Type B pancreatic cell (in vitro differentiated cells): ENCODE measurements around the gene STX16. TPM values are rescaled to one million over a fixed set of nuclear protein-coding genes. Genes with fewer than 3 reads are reported as not detected.
"Not testable (repeated sequence)": the region's sequence is repeated elsewhere in the genome, so short reads cannot be mapped to it uniquely, and the experiment has no call there.

Source experiments
- DNase-seq: peaks from one replicate; pipeline ENCODE4 v3.0.0; 2021; ENCODE audit warnings: mixed read lengths; ENCODE audit not compliant: unreplicated experiment; ENCODE audit errors: extremely low spot score
- H3K27ac Mint-ChIP-seq: 2 replicates; pipeline ENCODE4 v1.8.0; 2021; ENCODE audit warnings: mild to moderate bottlenecking, mixed read lengths
- H3K27me3 Mint-ChIP-seq: 2 replicates; pipeline ENCODE4 v1.8.0; 2021; ENCODE audit warnings: mixed read lengths
- H3K36me3 Mint-ChIP-seq: 2 replicates; pipeline ENCODE4 v1.8.0; 2021; ENCODE audit warnings: mixed read lengths
- H3K4me1 Mint-ChIP-seq: one replicate; pipeline ENCODE4 v1.8.0; 2021; ENCODE audit warnings: mixed read lengths; ENCODE audit not compliant: unreplicated experiment
- H3K4me3 Mint-ChIP-seq: 2 replicates; pipeline ENCODE4 v1.8.0; 2021; ENCODE audit warnings: mild to moderate bottlenecking, mixed read lengths
- H3K9me3 Mint-ChIP-seq: 2 replicates; pipeline ENCODE4 v1.8.0; 2021; ENCODE audit warnings: mixed read lengths
- CTCF ChIP-seq: fragments of 200-600 bp; sonication (generic); conservative IDR thresholded peaks from 2 replicates; pipeline ENCODE4 v1.5.0; 2021; ENCODE audit warnings: antibody characterized with exemption, mild to moderate bottlenecking
- total RNA-seq: library from RNA; stranded (reverse); gene quantifications from 2 replicates; pipeline ENCODE4 v1.2.1, GENCODE V29; 2021; ENCODE audit warnings: low replicate concordance

The STX16 gene
- total RNA-seq, 1 donor from 2014 or later = 62.8 TPM

- Mint-ChIP-seq H3K4me1 (peaks cover 9% of the 10 kb centered on the region), H3K4me3 (no peak overlapping the region), H3K27me3 (peaks cover 7% of the 10 kb centered on the region), H3K27ac (no peak overlapping the region), H3K9me3 (no peaks in the 10 kb centered on the region), H3K36me3 (no peaks in the 10 kb centered on the region)
- DNase-seq = no peak
- no peak for TF ChIP-seq CTCF
Measured at GRCh38 chr20:58647796-58648501, 3.1 kb upstream of the STX16 start.

- H3K27me3 Mint-ChIP-seq, H3K9me3 Mint-ChIP-seq, H3K36me3 Mint-ChIP-seq, DNase-seq: not testable (repeated sequence)
- peaks cover 13% of the 10 kb centered on the region for H3K4me1 Mint-ChIP-seq
- peak overlapping the region; percentile 36 for H3K27ac Mint-ChIP-seq
- H3K4me3 Mint-ChIP-seq = peak overlapping the region; percentile 85
Measured at GRCh38 chr20:58648502-58648825, 2.6 kb upstream of the STX16 start.

GRCh38 chr20:58649288-58650180 is 1.5 kb upstream of the STX16 start:
- peaks cover 13% of the 10 kb centered on the region for H3K4me1 Mint-ChIP-seq

GRCh38 chr20:58650181-58650775 is 805 bp upstream of the STX16 start:
- peak overlapping the region; percentile 98 for H3K27ac Mint-ChIP-seq
- no peaks in the 10 kb centered on the region for H3K36me3 Mint-ChIP-seq
- H3K4me1 Mint-ChIP-seq = peaks cover 15% of the 10 kb centered on the region
- no peak for DNase-seq
- no peaks in the 10 kb centered on the region for H3K9me3 Mint-ChIP-seq
- peak overlapping the region; percentile 100 for H3K4me3 Mint-ChIP-seq
- no peak for TF ChIP-seq CTCF
- H3K27me3 Mint-ChIP-seq = peaks cover 4% of the 10 kb centered on the region

More at GRCh38 chr20:58649288-58650180, 1.5 kb upstream of the STX16 start:
- peaks cover 4% of the 10 kb centered on the region for H3K27me3 Mint-ChIP-seq
- no peaks in the 10 kb centered on the region for H3K36me3 Mint-ChIP-seq
- TF ChIP-seq CTCF = no peak
- H3K9me3 Mint-ChIP-seq = no peaks in the 10 kb centered on the region
- peak overlapping the region; percentile 36 for H3K27ac Mint-ChIP-seq
- peak overlapping the region; percentile 85 for H3K4me3 Mint-ChIP-seq
- no peak for DNase-seq

- no peaks in the 10 kb centered on the region for H3K36me3 Mint-ChIP-seq
- peaks cover 3% of the 10 kb centered on the region for H3K27me3 Mint-ChIP-seq
- peak overlapping the region; percentile 100 for H3K4me3 Mint-ChIP-seq
- no peaks in the 10 kb centered on the region for H3K9me3 Mint-ChIP-seq
- H3K27ac Mint-ChIP-seq = peak overlapping the region; percentile 98
- TF ChIP-seq CTCF = no peak
- H3K4me1 Mint-ChIP-seq = peaks cover 26% of the 10 kb centered on the region
- DNase-seq = no peak
Measured at GRCh38 chr20:58651559-58651945, 469 bp downstream of the STX16 start.
